IPS-NIHi7 (cell line): ENCODE measurements around the gene HK2.

Source experiments
- DNase-seq: peaks from one replicate; pipeline ENCODE4 v3.0.0; 2012; ENCODE audit warnings: mixed read lengths; ENCODE audit errors: extremely low spot score

Gene HK2

GRCh38 chr2:74857215-74857614 lies 23.3 kb downstream of the HK2 start:
- DNase-seq: no peak

- DNase-seq: no peak
Observed at GRCh38 chr2:74857725-74858124, 23.8 kb downstream of the HK2 start.

- no peak for DNase-seq
Observed at GRCh38 chr2:74858281-74858680, 24.4 kb downstream of the HK2 start.

- no peak for DNase-seq
Observed at GRCh38 chr2:74860079-74860478, 26.2 kb downstream of the HK2 start.

GRCh38 chr2:74860521-74860920 lies 26.6 kb downstream of the HK2 start:
- no peak for DNase-seq

- no peak for DNase-seq
Observed at GRCh38 chr2:74861531-74861930, 27.6 kb downstream of the HK2 start.

- no peak for DNase-seq
Observed at GRCh38 chr2:74862020-74862964, 28.4 kb downstream of the HK2 start.

- DNase-seq: no peak
Observed at GRCh38 chr2:74863802-74864248, 29.9 kb downstream of the HK2 start.

- DNase-seq: peak; percentile 54
Observed at GRCh38 chr2:74864728-74865722, 31.1 kb downstream of the HK2 start.

- no peak for DNase-seq
Observed at GRCh38 chr2:74865770-74866674, 32.1 kb downstream of the HK2 start.

- DNase-seq: no peak
Observed at GRCh38 chr2:74867841-74868658, 34.1 kb downstream of the HK2 start.

GRCh38 chr2:74869517-74869916 lies 35.6 kb downstream of the HK2 start:
- no peak for DNase-seq

GRCh38 chr2:74870951-74871350 lies 37.0 kb downstream of the HK2 start:
- DNase-seq: no peak

- no peak for DNase-seq
Observed at GRCh38 chr2:74871414-74871813, 37.5 kb downstream of the HK2 start.

GRCh38 chr2:74872389-74872836 lies 38.5 kb downstream of the HK2 start:
- no peak for DNase-seq

GRCh38 chr2:74873012-74873665 lies 39.2 kb downstream of the HK2 start:
- no peak for DNase-seq

GRCh38 chr2:74873678-74874640 lies 40.0 kb downstream of the HK2 start:
- no peak for DNase-seq

GRCh38 chr2:74876081-74876886 lies 42.4 kb downstream of the HK2 start:
- DNase-seq: peak; percentile 74
